ENCODE data around the gene FAM89B. TPM values are rescaled to one million over a fixed set of nuclear protein-coding genes. Genes with fewer than 3 reads are reported as not detected.
A peak's percentile ranks its signal among the peaks of the same experiment; 100 is the strongest.

Gene FAM89B
- total RNA-seq, 1 donor from 2014 or later, result 14.6 TPM

DNA sequence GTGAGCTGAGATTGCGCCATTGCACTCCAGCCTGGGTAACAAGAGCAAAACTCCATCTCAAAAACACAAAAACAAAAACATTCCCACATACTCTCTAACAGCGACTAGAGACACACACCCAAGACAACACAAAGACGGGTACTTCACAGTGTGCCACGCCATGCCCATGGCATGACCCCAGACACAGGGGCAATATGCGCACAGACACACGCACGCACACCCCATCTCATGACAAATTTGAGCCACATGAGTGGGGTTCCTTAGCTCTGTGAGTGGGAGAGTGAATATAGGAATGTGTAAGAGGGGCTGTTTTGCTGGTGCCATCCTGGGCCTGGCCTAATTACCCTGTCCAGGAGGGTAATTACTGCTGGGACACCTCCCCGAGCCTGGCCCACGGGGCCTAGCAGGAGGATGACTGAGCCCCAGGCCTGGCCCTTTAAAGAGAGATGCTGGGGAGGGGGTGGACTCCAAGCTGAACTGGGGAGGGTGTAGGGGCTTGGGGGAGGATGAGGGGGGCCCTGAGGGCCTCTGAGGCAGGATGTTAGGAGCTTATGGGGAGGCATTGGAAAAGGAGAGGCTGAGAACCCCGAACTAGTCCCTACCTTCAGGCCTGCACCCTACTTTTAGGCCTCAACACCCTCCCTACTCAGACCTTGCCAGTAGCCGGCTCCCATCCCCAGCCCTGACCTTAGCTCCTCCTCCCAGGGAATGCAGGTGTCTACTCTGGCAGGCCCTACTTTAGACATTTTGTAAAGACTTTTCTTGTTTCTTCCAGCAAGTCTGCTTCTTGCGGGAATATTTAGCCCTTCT is 15.7 kb upstream of the FAM89B start:
- H3K4me3 ChIP-seq (ENCODE audit: low read length in 3 of 3), result peak overlapping the region; percentile 55 to 66 (median 62)
- peaks cover 6 to 13% (median 9%) of the 10 kb centered on the region in 3 donors for H3K36me3 ChIP-seq (ENCODE audit: control insufficient read depth in 3 of 3, insufficient read depth in 3 of 3, low read length in 3 of 3)
- H3K9me3 ChIP-seq (ENCODE audit: control insufficient read depth in 3 of 3, low read length in 3 of 3), result no peaks in the 10 kb centered on the region
- H3K4me1 ChIP-seq (ENCODE audit: control insufficient read depth in 3 of 3, insufficient read depth in 3 of 3, low read length in 3 of 3), result peaks cover 64 to 70% (median 68%) of the 10 kb centered on the region in 3 donors
- H3K9ac ChIP-seq (ENCODE audit: low read depth in 1 of 3, low read length in 3 of 3), result peak overlapping the region; percentile 83 to 87 (median 85)
- H3K27me3 ChIP-seq (ENCODE audit: control insufficient read depth in 3 of 3, insufficient read depth in 3 of 3, low read length in 3 of 3), result no peaks in the 10 kb centered on the region
- H3K27ac ChIP-seq (ENCODE audit: low read depth, low read length), result peak overlapping the region; percentile 81

DNA sequence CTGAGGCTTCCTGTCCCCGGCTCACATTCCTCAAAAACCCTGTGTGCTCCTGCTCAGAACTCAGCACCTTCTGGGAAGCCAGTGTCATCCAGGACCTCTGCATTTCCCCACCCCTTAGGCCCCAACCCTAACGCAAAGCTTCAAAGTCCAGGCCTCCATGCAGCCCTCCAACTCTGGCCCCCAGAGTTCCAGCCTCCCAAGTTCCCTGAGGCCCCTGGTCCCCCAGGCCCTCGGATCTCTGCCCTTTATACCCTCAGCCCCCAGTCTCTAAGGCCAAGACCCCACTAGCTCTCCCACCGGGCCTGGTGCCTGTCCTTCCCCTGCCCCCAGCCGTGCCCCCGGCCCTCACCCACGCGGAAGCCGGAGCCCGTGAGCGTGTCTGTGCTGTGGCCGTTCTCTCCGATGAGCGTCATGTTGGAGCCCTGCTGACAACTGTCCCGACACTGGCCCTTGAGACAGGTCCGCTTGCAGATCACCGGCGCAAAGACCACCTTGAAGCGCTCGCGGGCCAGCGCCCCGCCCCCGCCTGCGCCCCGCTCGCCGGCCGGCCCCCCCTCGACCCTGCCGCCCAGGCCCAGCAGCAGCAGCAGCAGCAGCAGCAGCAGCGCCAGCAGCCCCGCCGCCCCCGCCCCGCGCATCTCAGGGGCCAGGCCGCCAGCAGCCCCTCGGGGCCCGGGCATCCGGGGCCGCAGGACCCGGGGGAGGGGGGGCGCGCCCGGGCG is 14.9 kb upstream of the FAM89B start:
- Histone ChIP-seq H3K9ac (ENCODE audit: low read depth in 1 of 3, low read length in 3 of 3) (peak overlapping the region; percentile 83 to 87 (median 85)), H3K36me3 (ENCODE audit: control insufficient read depth in 3 of 3, insufficient read depth in 3 of 3, low read length in 3 of 3) (peaks cover 0 to 8% (median 1%) of the 10 kb centered on the region in 3 donors), H3K4me3 (ENCODE audit: low read length in 3 of 3) (peak overlapping the region; percentile 55 to 66 (median 62)), H3K27ac (ENCODE audit: low read depth, low read length) (peak overlapping the region; percentile 96), H3K9me3 (ENCODE audit: control insufficient read depth in 3 of 3, low read length in 3 of 3) (no peaks in the 10 kb centered on the region), H3K27me3 (ENCODE audit: control insufficient read depth in 3 of 3, insufficient read depth in 3 of 3, low read length in 3 of 3) (no peaks in the 10 kb centered on the region), H3K4me1 (ENCODE audit: control insufficient read depth in 3 of 3, insufficient read depth in 3 of 3, low read length in 3 of 3) (peaks cover 56 to 67% (median 65%) of the 10 kb centered on the region in 3 donors)

DNA sequence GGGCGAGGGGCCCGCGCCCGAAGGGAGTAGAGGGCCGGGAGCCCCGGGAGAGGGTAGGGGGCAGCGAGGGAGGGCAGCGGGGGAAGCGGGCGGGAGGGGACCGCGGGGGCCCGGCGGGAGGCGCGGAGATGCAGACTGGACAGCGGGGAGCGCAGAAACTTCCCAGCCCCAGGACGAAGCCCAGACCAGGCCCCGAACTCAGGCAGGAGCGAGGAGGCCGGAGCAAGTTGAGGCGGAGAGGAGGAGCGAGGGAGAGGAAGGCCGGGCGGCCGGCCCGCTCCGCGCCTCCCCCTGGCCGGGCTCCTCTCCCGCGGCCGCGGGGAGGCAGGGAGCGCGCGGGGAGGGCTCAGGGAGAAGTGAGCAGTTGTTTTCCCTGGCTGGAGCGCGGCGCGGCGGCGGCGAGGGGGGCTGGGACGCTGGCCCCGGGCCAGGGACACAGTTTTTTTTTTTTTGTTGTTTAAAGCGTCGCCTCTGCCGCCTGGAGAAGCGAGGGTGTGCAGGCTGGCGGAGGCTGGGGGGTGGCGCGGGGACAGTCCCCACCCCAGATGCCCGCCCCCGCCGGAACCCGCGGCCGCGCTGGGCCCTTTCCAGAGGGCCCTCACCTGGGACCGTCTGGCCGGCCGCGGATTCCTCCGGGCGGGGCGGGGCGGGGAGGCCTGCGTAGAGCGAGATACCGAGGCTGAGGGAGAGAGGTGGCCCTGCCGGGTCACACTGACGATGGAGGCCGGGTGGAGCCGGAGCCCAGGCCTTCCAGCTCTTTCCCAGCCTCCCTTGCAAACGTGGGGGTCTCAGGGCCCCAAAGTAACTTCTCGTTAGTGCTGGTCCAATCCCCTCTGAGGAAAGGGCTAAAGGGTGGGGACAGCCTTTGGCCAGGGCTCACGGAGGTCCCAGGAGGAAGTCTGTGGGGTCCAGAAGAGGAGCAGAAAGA is 14.1 kb upstream of the FAM89B start, which contains the start of gene LTBP3:
Gene LTBP3 (minus strand): TSS at position 358 of the 928 bp plus-strand sequence. CDS start 400 bp downstream, outside the sequence.
- Histone ChIP-seq H3K27ac (ENCODE audit: low read depth, low read length) (peak within 1 kb of the TSS; percentile 96), H3K4me3 (ENCODE audit: low read length in 3 of 3) (peak within 1 kb of the TSS; percentile 62 to 66 (median 66)), H3K36me3 (ENCODE audit: control insufficient read depth in 3 of 3, insufficient read depth in 3 of 3, low read length in 3 of 3) (peaks cover 0 to 3% (median 0%) of the 10 kb centered on the region in 3 donors), H3K27me3 (ENCODE audit: control insufficient read depth in 3 of 3, insufficient read depth in 3 of 3, low read length in 3 of 3) (no peaks in the 10 kb centered on the region), H3K9me3 (ENCODE audit: control insufficient read depth in 3 of 3, low read length in 3 of 3) (no peaks in the 10 kb centered on the region), H3K4me1 (ENCODE audit: control insufficient read depth in 3 of 3, insufficient read depth in 3 of 3, low read length in 3 of 3) (peaks cover 54 to 65% (median 64%) of the 10 kb centered on the region in 3 donors), H3K9ac (ENCODE audit: low read depth in 1 of 3, low read length in 3 of 3) (peak within 1 kb of the TSS; percentile 83 to 91 (median 87))

DNA sequence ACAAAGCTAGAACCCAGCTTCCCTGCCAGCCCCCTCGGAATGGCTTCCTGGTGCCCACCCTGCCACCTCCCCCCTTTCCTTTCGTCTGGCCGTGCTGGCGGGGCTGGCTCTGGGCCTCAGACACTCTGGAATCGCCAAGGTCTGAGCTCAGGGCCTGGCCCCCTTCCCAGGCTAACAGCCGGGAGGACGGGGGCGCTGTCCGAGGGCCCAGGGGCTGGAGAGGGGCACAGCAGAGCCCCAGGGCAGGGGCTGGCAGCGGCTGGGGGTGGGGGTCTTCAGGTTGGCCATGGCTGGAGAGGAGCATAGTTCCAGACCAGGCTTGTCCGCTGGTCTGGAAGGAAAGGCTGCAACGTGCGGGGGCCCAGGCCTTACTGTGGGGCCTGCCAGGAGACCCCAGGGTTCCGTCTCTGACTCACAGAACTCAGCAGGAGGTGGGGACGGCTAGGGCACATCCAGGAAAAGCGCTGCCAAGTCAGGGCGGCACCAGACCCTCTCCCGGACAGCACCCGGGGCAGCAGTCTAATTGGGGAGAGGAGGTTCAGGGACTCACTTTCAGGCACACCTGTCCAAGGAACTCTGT is 13.3 kb upstream of the FAM89B start:
- Histone ChIP-seq H3K9ac (ENCODE audit: low read depth in 1 of 3, low read length in 3 of 3) (peak overlapping the region; percentile 81 to 91 (median 84)), H3K27me3 (ENCODE audit: control insufficient read depth in 3 of 3, insufficient read depth in 3 of 3, low read length in 3 of 3) (no peaks in the 10 kb centered on the region), H3K36me3 (ENCODE audit: control insufficient read depth in 3 of 3, insufficient read depth in 3 of 3, low read length in 3 of 3) (peaks cover 0 to 3% (median 0%) of the 10 kb centered on the region in 3 donors), H3K4me1 (ENCODE audit: control insufficient read depth in 3 of 3, insufficient read depth in 3 of 3, low read length in 3 of 3) (peaks cover 54 to 65% (median 64%) of the 10 kb centered on the region in 3 donors), H3K4me3 (ENCODE audit: low read length in 3 of 3) (peak overlapping the region; percentile 50 to 62 (median 61)), H3K27ac (ENCODE audit: low read depth, low read length) (peak overlapping the region; percentile 96), H3K9me3 (ENCODE audit: control insufficient read depth in 3 of 3, low read length in 3 of 3) (no peaks in the 10 kb centered on the region)

DNA sequence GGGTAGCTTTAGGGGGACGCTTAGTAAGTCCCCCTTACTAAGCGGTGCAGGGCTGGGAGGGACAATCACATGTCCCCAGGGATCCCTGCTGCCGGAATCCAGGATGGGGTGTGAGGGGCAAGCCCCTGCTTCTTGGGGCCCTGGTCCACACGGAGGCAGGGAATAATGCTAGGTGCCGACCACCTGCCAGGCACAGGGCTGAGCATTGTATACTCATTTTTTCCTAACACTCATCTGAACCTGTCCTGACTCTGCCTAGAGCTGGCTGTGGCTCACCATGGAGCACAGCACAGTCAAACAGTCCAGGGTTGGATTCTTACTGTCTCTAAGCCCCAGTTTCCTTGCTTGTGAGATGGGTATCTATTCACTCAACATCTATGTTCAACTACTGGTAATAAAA is 12.8 kb upstream of the FAM89B start:
- Histone ChIP-seq H3K4me3 (ENCODE audit: low read length in 3 of 3) (no peak overlapping the region), H3K36me3 (ENCODE audit: control insufficient read depth in 3 of 3, insufficient read depth in 3 of 3, low read length in 3 of 3) (peaks cover 0 to 3% (median 0%) of the 10 kb centered on the region in 3 donors), H3K27ac (ENCODE audit: low read depth, low read length) (peak overlapping the region; percentile 96), H3K9ac (ENCODE audit: low read depth in 1 of 3, low read length in 3 of 3) (peak overlapping the region; percentile 65 to 84 (median 81)), H3K4me1 (ENCODE audit: control insufficient read depth in 3 of 3, insufficient read depth in 3 of 3, low read length in 3 of 3) (peaks cover 54 to 65% (median 64%) of the 10 kb centered on the region in 3 donors), H3K9me3 (ENCODE audit: control insufficient read depth in 3 of 3, low read length in 3 of 3) (no peaks in the 10 kb centered on the region), H3K27me3 (ENCODE audit: control insufficient read depth in 3 of 3, insufficient read depth in 3 of 3, low read length in 3 of 3) (no peaks in the 10 kb centered on the region)

DNA sequence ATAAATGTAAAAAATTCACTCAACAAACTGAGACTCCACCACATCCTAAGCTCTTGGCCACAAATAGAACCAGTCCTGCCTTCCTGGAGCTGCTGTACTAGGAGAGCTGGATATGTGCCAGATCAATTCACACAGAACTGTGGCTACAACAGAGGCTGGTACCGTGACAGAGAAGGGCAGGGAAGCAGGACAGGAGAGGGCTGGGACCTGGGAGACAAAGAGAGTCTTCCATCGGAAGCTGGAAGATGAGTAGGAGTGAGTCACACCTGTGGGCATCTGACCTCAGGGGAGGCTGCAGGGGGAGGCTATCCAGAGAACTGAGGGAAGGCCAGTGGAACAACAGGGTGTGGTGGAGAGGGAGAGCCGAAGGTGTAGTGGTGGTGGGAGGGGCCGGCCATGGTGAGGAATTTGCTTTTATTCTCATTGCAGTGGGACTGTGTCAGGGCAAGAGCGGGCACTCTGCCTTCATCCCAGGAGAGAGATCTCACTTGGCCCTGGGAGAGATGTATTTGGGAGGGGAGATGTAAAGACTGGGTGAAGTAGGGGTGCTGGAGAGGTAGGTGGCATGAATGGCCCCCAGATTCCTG is 12.3 kb upstream of the FAM89B start:
- H3K36me3 ChIP-seq (ENCODE audit: control insufficient read depth in 3 of 3, insufficient read depth in 3 of 3, low read length in 3 of 3), result no peaks in the 10 kb centered on the region
- peak overlapping the region; percentile 23 to 84 (median 81) for H3K9ac ChIP-seq (ENCODE audit: low read depth in 1 of 3, low read length in 3 of 3)
- H3K9me3 ChIP-seq (ENCODE audit: control insufficient read depth in 3 of 3, low read length in 3 of 3), result no peaks in the 10 kb centered on the region
- H3K27ac ChIP-seq (ENCODE audit: low read depth, low read length), result peak overlapping the region; percentile 96
- no peaks in the 10 kb centered on the region for H3K27me3 ChIP-seq (ENCODE audit: control insufficient read depth in 3 of 3, insufficient read depth in 3 of 3, low read length in 3 of 3)
- no peak overlapping the region for H3K4me3 ChIP-seq (ENCODE audit: low read length in 3 of 3)
- peaks cover 50 to 65% (median 60%) of the 10 kb centered on the region in 3 donors for H3K4me1 ChIP-seq (ENCODE audit: control insufficient read depth in 3 of 3, insufficient read depth in 3 of 3, low read length in 3 of 3)

DNA sequence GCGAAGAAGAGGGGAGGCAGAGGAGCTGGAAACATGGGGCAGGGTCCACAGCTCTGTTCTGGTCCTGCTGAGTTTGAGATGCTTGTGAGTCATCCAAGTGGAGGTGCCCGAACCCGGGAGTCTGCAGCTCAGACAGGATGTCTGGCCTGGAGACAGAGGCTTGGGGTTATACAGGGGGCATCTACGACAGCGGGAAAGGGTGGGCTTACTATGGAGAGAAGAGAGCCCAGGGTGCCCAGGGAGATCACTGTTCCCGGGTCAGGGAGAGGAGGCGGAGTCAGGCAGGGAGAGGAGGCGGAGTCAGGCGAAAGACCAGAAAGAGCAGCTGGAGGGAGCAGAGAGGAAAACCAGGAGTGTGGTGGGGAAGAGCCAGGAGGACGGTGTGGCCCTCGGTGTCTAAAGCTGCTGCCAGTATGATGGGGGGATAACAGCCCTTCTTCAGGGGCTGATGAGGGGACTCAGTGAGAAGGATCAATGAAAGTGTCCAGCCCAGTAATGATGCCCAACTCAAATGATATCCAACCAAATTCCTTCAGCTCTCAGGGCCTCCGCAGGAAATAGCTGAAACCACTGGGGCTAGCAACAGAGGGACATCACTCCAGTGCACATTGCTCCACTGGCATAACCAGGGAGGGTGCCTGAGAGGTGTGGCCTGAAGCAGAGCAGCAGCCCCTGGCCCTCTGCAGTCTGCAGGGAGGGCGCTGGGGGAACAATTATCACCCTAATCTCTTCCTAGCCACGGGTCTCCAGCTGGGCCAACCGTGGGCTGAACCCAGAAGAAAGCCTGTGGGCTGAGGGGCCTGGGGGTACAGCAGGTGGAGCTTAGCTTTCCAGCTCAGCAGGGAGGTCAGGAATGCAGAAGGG is 11.6 kb upstream of the FAM89B start:
- peak overlapping the region; percentile 96 for H3K27ac ChIP-seq (ENCODE audit: low read depth, low read length)
- no peaks in the 10 kb centered on the region for H3K9me3 ChIP-seq (ENCODE audit: control insufficient read depth in 3 of 3, low read length in 3 of 3)
- H3K4me1 ChIP-seq (ENCODE audit: control insufficient read depth in 3 of 3, insufficient read depth in 3 of 3, low read length in 3 of 3), result peaks cover 43 to 57% (median 52%) of the 10 kb centered on the region in 3 donors
- no peaks in the 10 kb centered on the region for H3K36me3 ChIP-seq (ENCODE audit: control insufficient read depth in 3 of 3, insufficient read depth in 3 of 3, low read length in 3 of 3)
- peak overlapping the region; percentile 19 to 84 (median 38) for H3K9ac ChIP-seq (ENCODE audit: low read depth in 1 of 3, low read length in 3 of 3)
- peak overlapping the region in 2 of 3 donors; percentile 1 to 27 for H3K4me3 ChIP-seq (ENCODE audit: low read length in 3 of 3)
- H3K27me3 ChIP-seq (ENCODE audit: control insufficient read depth in 3 of 3, insufficient read depth in 3 of 3, low read length in 3 of 3), result no peaks in the 10 kb centered on the region

DNA sequence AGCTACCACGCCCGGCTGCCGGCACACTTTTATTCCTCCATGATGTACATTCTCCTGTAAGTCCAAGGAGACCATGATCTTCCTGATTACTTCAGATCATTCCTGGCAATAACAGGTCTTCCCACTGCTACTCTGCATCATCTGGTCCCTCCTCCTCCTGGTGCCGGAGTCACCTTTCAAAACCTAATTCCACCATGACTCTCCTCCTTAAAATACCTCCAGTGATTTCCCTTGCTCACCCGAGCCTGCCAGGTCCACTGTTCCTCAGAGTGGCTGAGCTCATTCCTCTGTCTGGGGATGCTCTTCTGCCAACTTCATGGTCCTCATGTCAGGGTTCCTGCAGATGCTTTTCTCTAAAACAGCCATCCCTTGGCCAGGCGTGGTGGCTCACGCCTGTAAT is 10.3 kb upstream of the FAM89B start:
- Histone ChIP-seq H3K4me1 (ENCODE audit: control insufficient read depth in 3 of 3, insufficient read depth in 3 of 3, low read length in 3 of 3) (peaks cover 33 to 50% (median 46%) of the 10 kb centered on the region in 3 donors), H3K9me3 (ENCODE audit: control insufficient read depth in 3 of 3, low read length in 3 of 3) (no peaks in the 10 kb centered on the region), H3K4me3 (ENCODE audit: low read length in 3 of 3) (no peak overlapping the region), H3K9ac (ENCODE audit: low read depth in 1 of 3, low read length in 3 of 3) (peak overlapping the region in 1 of 3 donors; percentile 8), H3K36me3 (ENCODE audit: control insufficient read depth in 3 of 3, insufficient read depth in 3 of 3, low read length in 3 of 3) (no peaks in the 10 kb centered on the region), H3K27me3 (ENCODE audit: control insufficient read depth in 3 of 3, insufficient read depth in 3 of 3, low read length in 3 of 3) (no peaks in the 10 kb centered on the region), H3K27ac (ENCODE audit: low read depth, low read length) (no peak overlapping the region)
